ENCODE data around the gene MYL3.

MYL3 gene

GRCh38 chr3:46883830-46884185, 20.6 kb upstream of the MYL3 start:
- TF ChIP-seq CTCF (IDR thresholded peaks at IDR 0.05; ENCODE audit: low read depth, low read length, missing control alignments), result no peak
- H3K4me3 ChIP-seq (replicated peaks; ENCODE audit: low read depth, low read length), result 0 out of 2 replicates have a peak overlapping the region, but pooled peaks have one; percentile 4
- no peak for DNase-seq (ENCODE audit: extremely low read depth, low read depth)

- no peak for DNase-seq (ENCODE audit: extremely low read depth, low read depth)
Measured at GRCh38 chr3:46883054-46883829, 20.0 kb upstream of the MYL3 start.

GRCh38 chr3:46882377-46883053, 19.3 kb upstream of the MYL3 start:
- no peak for DNase-seq (ENCODE audit: extremely low read depth, low read depth)
- peak overlapping the region; percentile 37 for H3K4me3 ChIP-seq (replicated peaks; ENCODE audit: low read depth, low read length)
- no peak for TF ChIP-seq CTCF (IDR thresholded peaks at IDR 0.05; ENCODE audit: low read depth, low read length, missing control alignments)

More at GRCh38 chr3:46883054-46883829, 20.0 kb upstream of the MYL3 start:
- TF ChIP-seq CTCF (IDR thresholded peaks at IDR 0.05; ENCODE audit: low read depth, low read length, missing control alignments), result no peak
- peak overlapping the region; percentile 4 for H3K4me3 ChIP-seq (replicated peaks; ENCODE audit: low read depth, low read length)

- H3K4me3 ChIP-seq (replicated peaks; ENCODE audit: low read depth, low read length), result peak overlapping the region; percentile 37
- DNase-seq (ENCODE audit: extremely low read depth, low read depth), result no peak
- TF ChIP-seq CTCF (IDR thresholded peaks at IDR 0.05; ENCODE audit: low read depth, low read length, missing control alignments), result no peak
Measured at GRCh38 chr3:46881596-46882376, 18.5 kb upstream of the MYL3 start.

GRCh38 chr3:46880884-46881595, 17.8 kb upstream of the MYL3 start:
- no peak overlapping the region for H3K4me3 ChIP-seq (replicated peaks; ENCODE audit: low read depth, low read length)
- TF ChIP-seq CTCF (IDR thresholded peaks at IDR 0.05; ENCODE audit: low read depth, low read length, missing control alignments), result no peak
- DNase-seq (ENCODE audit: extremely low read depth, low read depth), result no peak

- H3K4me3 ChIP-seq (replicated peaks; ENCODE audit: low read depth, low read length), result no peak overlapping the region
- no peak for DNase-seq (ENCODE audit: extremely low read depth, low read depth)
- no peak for TF ChIP-seq CTCF (IDR thresholded peaks at IDR 0.05; ENCODE audit: low read depth, low read length, missing control alignments)
Measured at GRCh38 chr3:46878781-46879436, 15.7 kb upstream of the MYL3 start.

Data from HFF-Myc (cell line).